Head of caudate nucleus (tissue), 42 donors: Measurements from ENCODE around the gene C13orf46.

Experiments
- DNase-seq, 42 donors: peaks; one replicate each; pipeline versions ENCODE4 v3.0.0 to v3.0.0-alpha.2; 2020 to 2021; ENCODE audit warnings: mixed read lengths in 7 of 42
- intact Hi-C: fragments of 100-400 bp; cut with DNase I; formaldehyde crosslinking; loops from one replicate; pipeline ENCODE4 v1.15.0; 2022

The C13orf46 gene

GRCh38 chr13:114012141-114012540 lies 38.3 kb upstream of the C13orf46 start:
- intact Hi-C loops: no loop called here
- DNase-seq: no peak

GRCh38 chr13:114011226-114011625 lies 37.4 kb upstream of the C13orf46 start:
- intact Hi-C loops: no loop called here
- DNase-seq: peak in 3 of 42 donors; percentile 2 to 32 (median 12)

- intact Hi-C loops: no loop called here
- DNase-seq: peak in 2 of 42 donors; percentile 2 to 31
Measured at GRCh38 chr13:114010401-114011101, 36.7 kb upstream of the C13orf46 start.

- intact Hi-C loops: no loop called here
- peak in 1 of 42 donors; percentile 11 for DNase-seq
Measured at GRCh38 chr13:114009590-114010400, 35.9 kb upstream of the C13orf46 start.

GRCh38 chr13:114008964-114009589 lies 35.2 kb upstream of the C13orf46 start:
- intact Hi-C loops: no loop called here
- DNase-seq: peak in 1 of 42 donors; percentile 20

GRCh38 chr13:114007566-114007965 lies 33.7 kb upstream of the C13orf46 start:
- intact Hi-C loops: no loop called here
- peak in 4 of 42 donors; percentile 1 to 16 (median 5) for DNase-seq

- intact Hi-C loops: no loop called here
Measured at GRCh38 chr13:114005206-114005724, 31.4 kb upstream of the C13orf46 start.

GRCh38 chr13:114004420-114005205 lies 30.7 kb upstream of the C13orf46 start:
- peak in 3 of 42 donors; percentile 1 to 29 (median 17) for DNase-seq
- intact Hi-C loops: no loop called here

More at GRCh38 chr13:114005206-114005724, 31.4 kb upstream of the C13orf46 start:
- DNase-seq: peak in 3 of 42 donors; percentile 1 to 30 (median 28)

- peak in 1 of 42 donors; percentile 2 for DNase-seq
- intact Hi-C loops: no loop called here
Measured at GRCh38 chr13:114002771-114003321, 29.0 kb upstream of the C13orf46 start.

- intact Hi-C loops: no loop called here
- DNase-seq: no peak
Measured at GRCh38 chr13:114002009-114002544, 28.2 kb upstream of the C13orf46 start.

- no peak for DNase-seq
- intact Hi-C loops: no loop called here
Measured at GRCh38 chr13:114001331-114002008, 27.6 kb upstream of the C13orf46 start.

GRCh38 chr13:114000151-114001040 lies 26.5 kb upstream of the C13orf46 start:
- intact Hi-C loops: no loop called here
- DNase-seq: no peak

GRCh38 chr13:113999618-113999910 lies 25.7 kb upstream of the C13orf46 start:
- no peak for DNase-seq
- intact Hi-C loops: no loop called here

GRCh38 chr13:113998781-113999617 lies 25.1 kb upstream of the C13orf46 start:
- intact Hi-C loops: no loop called here
- DNase-seq: peak in 1 of 42 donors; percentile 2

- DNase-seq: peak in 1 of 42 donors; percentile 1
- intact Hi-C loops: no loop called here
Measured at GRCh38 chr13:113997845-113998751, 24.2 kb upstream of the C13orf46 start.
